ENCODE data around the gene PPM1L. TPM values are rescaled to one million over a fixed set of nuclear protein-coding genes. Genes with fewer than 3 reads are reported as not detected.

Gene PPM1L
- total and polyA plus RNA-seq, 2 of the 13 experiments (the other 11 are each of a cell fraction or from before 2014, with no cell fraction given), result 0.22 to 1.4 TPM

- TF ChIP-seq ZNF614 (CRISPR knock-in tag; IDR thresholded peaks at IDR 0.05; ENCODE audit: borderline replicate concordance), result no peak
- TF ChIP-seq TAF15 (IDR thresholded peaks at IDR 0.05; ENCODE audit: low read depth, low read length, poor library complexity, severe bottlenecking), result no peak
- 0 out of 2 replicates have a peak, but pooled peaks have one; percentile 37 for TF ChIP-seq ZNF225 (CRISPR knock-in tag; IDR thresholded peaks at IDR 0.05)
- peak; percentile 5; the same call in 1 of the 2 replicates for TF ChIP-seq ZNF891 (CRISPR knock-in tag; IDR thresholded peaks at IDR 0.05)
- no peak for TF ChIP-seq ZNF563 (CRISPR knock-in tag; IDR thresholded peaks at IDR 0.05)
- peak; percentile 6; the same call in 1 of the 2 replicates for TF ChIP-seq ISL2 (CRISPR knock-in tag; IDR thresholded peaks at IDR 0.05)
- TF ChIP-seq SPEN (CRISPR knock-in tag; IDR thresholded peaks at IDR 0.05; ENCODE audit: low read depth), result peak; percentile 54; the same call in 1 of the 2 replicates
- TF ChIP-seq ZBTB44 (CRISPR knock-in tag; IDR thresholded peaks at IDR 0.05), result no peak
- TF ChIP-seq ARID5B (CRISPR knock-in tag; IDR thresholded peaks at IDR 0.05), result no peak
- no peak for TF ChIP-seq ZNF281 (CRISPR knock-in tag; IDR thresholded peaks at IDR 0.05; ENCODE audit: borderline replicate concordance)
- no peak; the same call in 1 of the 2 replicates for TF ChIP-seq ZNF773 (CRISPR knock-in tag; IDR thresholded peaks at IDR 0.05; ENCODE audit: borderline replicate concordance)
- TF ChIP-seq PLSCR1 (CRISPR knock-in tag; IDR thresholded peaks at IDR 0.05; ENCODE audit: borderline replicate concordance), result no peak
- no peak for TF ChIP-seq ZKSCAN1 (IDR thresholded peaks at IDR 0.05; ENCODE audit: low read length)
- TF ChIP-seq ZNF850 (CRISPR knock-in tag; conservative IDR thresholded peaks at IDR 0.05), result no peak
- no peak for TF ChIP-seq KLF6 (CRISPR knock-in tag; IDR thresholded peaks at IDR 0.05)
- no peak for TF ChIP-seq SRF (IDR thresholded peaks at IDR 0.05; ENCODE audit: low read depth, low read length)
- no peak for TF ChIP-seq ZNF180 (CRISPR knock-in tag; IDR thresholded peaks at IDR 0.05; ENCODE audit: borderline replicate concordance, low read depth)
- no peak for TF ChIP-seq ZSCAN9 (CRISPR knock-in tag; IDR thresholded peaks at IDR 0.05; ENCODE audit: borderline replicate concordance)
- no peak for TF ChIP-seq ZSCAN21 (CRISPR knock-in tag; IDR thresholded peaks at IDR 0.05; ENCODE audit: borderline replicate concordance)
- no peak for TF ChIP-seq HIVEP1 (CRISPR knock-in tag; IDR thresholded peaks at IDR 0.05)
These were observed 930 bp upstream of the PPM1L start (continued) for GRCh38 chr3:160754855-160755747.

Measured in HepG2 (cell line).